K562 treated with DMSO at 1 percent for 24 hours (cell line): ENCODE measurements around the gene MZT2A. TPM values are rescaled to one million over a fixed set of nuclear protein-coding genes. Genes with fewer than 3 reads are reported as not detected.

Experiments used
- total RNA-seq: library from RNA; unstranded; fragments of 300-600 nt; gene quantifications from 2 replicates; pipeline ENCODE4 v1.2.3, GENCODE V29; 2022; ENCODE audit warnings: low read depth; ENCODE audit not compliant: insufficient read depth

The MZT2A gene
- total RNA-seq, result 432 and 540 TPM in 2 replicates

GRCh38 chr2:131492015-131492417 is at the start of gene MZT2A:
TSS of gene MZT2A (minus strand) at chr2:131492397. CDS start at chr2:131492376, 21 bp downstream.

GRCh38 chr2:131527131-131528001 is 35.2 kb upstream of the MZT2A start, which contains the start of gene CCDC74A:
TSS of gene CCDC74A (plus strand) at chr2:131527888. CDS start at chr2:131527971, 83 bp downstream.

DNA sequence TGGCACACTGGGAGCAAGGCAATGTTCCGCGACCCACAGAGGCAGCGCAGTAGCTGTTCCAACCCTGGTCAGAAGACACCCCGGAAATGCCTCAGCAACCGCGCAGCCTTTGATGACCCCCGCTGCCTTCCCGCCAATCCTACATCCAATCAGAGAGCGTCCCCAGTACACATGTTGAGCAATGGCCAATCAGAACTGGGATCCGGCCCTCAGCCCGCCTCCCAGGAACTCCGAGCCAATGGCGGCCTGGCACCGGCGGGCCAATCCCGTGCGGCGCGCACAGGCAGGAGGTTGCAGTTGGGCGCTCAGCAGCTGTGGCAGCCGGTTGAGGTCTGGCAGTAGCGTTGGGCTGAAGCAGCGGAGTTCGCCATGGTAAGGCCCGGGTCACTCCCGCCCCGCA is 16.4 kb downstream of the MZT2A start, which contains the start of gene TUBA3D:
TUBA3D (plus strand) TSS at position 289 of the 400 bp plus-strand sequence; CDS start at position 370, 81 bp downstream.

Other genes starting within 250 kb of the MZT2A start
- gene RAB6D, start 128.2 kb downstream of the MZT2A start, total RNA-seq, result not detected in 2 replicates
- not detected in 2 replicates for gene TUBA3D, start 16.3 kb downstream of the MZT2A start, total RNA-seq
- 14.8 and 20.1 TPM in 2 replicates for gene CCDC74A, start 35.5 kb upstream of the MZT2A start, total RNA-seq